Astrocyte (in vitro differentiated cells and primary cell): Measurements from ENCODE around the gene TRIM47. TPM values are rescaled to one million over a fixed set of nuclear protein-coding genes. Genes with fewer than 3 reads are reported as not detected.

Experiments used
- DNase-seq: peaks from one replicate; pipeline ENCODE4 v3.0.0-alpha.2; 2010; ENCODE audit warnings: low read depth
- FAIRE-seq: peaks from 2 replicates; lab custom pipeline; 2011; peaks lifted over from hg19 to GRCh38; lab: Jason Lieb, UNC
- H2AFZ ChIP-seq: 2 replicates; pipeline ENCODE4 v1.6.0; 2012; ENCODE audit warnings: low read depth, low read length, inconsistent platforms
- H3K27ac ChIP-seq: 2 replicates; pipeline ENCODE4 v1.5.1; 2011; ENCODE audit warnings: low read depth, low read length, inconsistent platforms
- H3K27me3 ChIP-seq: 2 replicates; pipeline ENCODE4 v1.6.0; 2011; ENCODE audit warnings: low read length, inconsistent platforms; ENCODE audit not compliant: insufficient read depth
- H3K36me3 ChIP-seq: 2 replicates; pipeline ENCODE4 v1.5.1; 2011; ENCODE audit warnings: low read length, inconsistent platforms; ENCODE audit not compliant: insufficient read depth
- H3K4me1 ChIP-seq: 2 replicates; pipeline ENCODE4 v1.5.1; 2011; ENCODE audit warnings: low read length, inconsistent platforms; ENCODE audit not compliant: insufficient read depth
- H3K4me2 ChIP-seq: 2 replicates; pipeline ENCODE4 v1.6.0; 2012; ENCODE audit warnings: low read length, inconsistent platforms
- H3K4me3 ChIP-seq: 2 replicates; pipeline ENCODE4 v1.5.1; 2011; ENCODE audit warnings: low read depth, mild to moderate bottlenecking, low read length, inconsistent platforms; ENCODE audit not compliant: insufficient read depth
- H3K79me2 ChIP-seq: 2 replicates; pipeline ENCODE4 v1.6.0; 2012; ENCODE audit warnings: mild to moderate bottlenecking, low read length, inconsistent platforms; ENCODE audit not compliant: insufficient read depth
- H3K9ac ChIP-seq: 2 replicates; pipeline ENCODE4 v1.6.0; 2012; ENCODE audit warnings: mild to moderate bottlenecking, low read length, inconsistent platforms
- H3K9me3 ChIP-seq: 2 replicates; pipeline ENCODE4 v1.5.1; 2012; ENCODE audit warnings: low read depth, mild to moderate bottlenecking, low read length, inconsistent platforms; ENCODE audit not compliant: insufficient read depth
- H4K20me1 ChIP-seq: 2 replicates; pipeline ENCODE4 v1.6.0; 2012; ENCODE audit warnings: low read length, inconsistent platforms; ENCODE audit not compliant: insufficient read depth
- H3K27ac Mint-ChIP-seq: one replicate; pipeline ENCODE4 v1.8.0; 2021; ENCODE audit warnings: mild to moderate bottlenecking, mixed read lengths; ENCODE audit not compliant: unreplicated experiment
- H3K27me3 Mint-ChIP-seq: one replicate; pipeline ENCODE4 v1.8.0; 2021; ENCODE audit warnings: low read depth, mixed read lengths; ENCODE audit not compliant: unreplicated experiment
- H3K36me3 Mint-ChIP-seq: one replicate; pipeline ENCODE4 v1.8.0; 2021; ENCODE audit warnings: low read depth, mixed read lengths; ENCODE audit not compliant: unreplicated experiment
- H3K4me1 Mint-ChIP-seq: one replicate; pipeline ENCODE4 v1.8.0; 2021; ENCODE audit warnings: low read depth, mixed read lengths; ENCODE audit not compliant: unreplicated experiment
- H3K4me3 Mint-ChIP-seq: one replicate; pipeline ENCODE4 v1.8.0; 2021; ENCODE audit warnings: mild to moderate bottlenecking, moderate library complexity, mixed read lengths; ENCODE audit not compliant: unreplicated experiment
- H3K9me3 Mint-ChIP-seq: one replicate; pipeline ENCODE4 v1.8.0; 2021; ENCODE audit warnings: mild to moderate bottlenecking, mixed read lengths; ENCODE audit not compliant: unreplicated experiment
- CTCF ChIP-seq: IDR thresholded peaks from 2 replicates; pipeline ENCODE4 v1.5.1; 2011; ENCODE audit warnings: low read depth, mild to moderate bottlenecking, inconsistent platforms, low read length, moderate library complexity; ENCODE audit not compliant: insufficient read depth
- EZH2 ChIP-seq: IDR thresholded peaks from 2 replicates; pipeline ENCODE4 v1.6.1; 2012; ENCODE audit warnings: mild to moderate bottlenecking, low read length, inconsistent platforms; ENCODE audit not compliant: insufficient read depth
- total RNA-seq: library from RNA; stranded (reverse); gene quantifications from 2 replicates; pipeline ENCODE4 v1.2.1, GENCODE V29; 2021

Gene TRIM47
- total RNA-seq, 1 donor from 2014 or later: 5.9 TPM

GRCh38 chr17:75914643-75915267 lies 36.4 kb upstream of the TRIM47 start:
- no peak overlapping the region for H3K4me3 ChIP-seq
- no peaks in the 10 kb centered on the region for H3K79me2 ChIP-seq
- no peaks in the 10 kb centered on the region for H4K20me1 ChIP-seq
- H3K4me1 ChIP-seq: no peaks in the 10 kb centered on the region
- DNase-seq (no peak), FAIRE-seq (no peak)
- H3K27me3 Mint-ChIP-seq: peaks cover 7% of the 10 kb centered on the region
- no peak overlapping the region for H3K9ac ChIP-seq
- no peaks in the 10 kb centered on the region for H3K36me3 ChIP-seq
- no peak overlapping the region for H3K27ac ChIP-seq
- peak overlapping the region; percentile 34 for H3K4me3 Mint-ChIP-seq
- H3K27ac Mint-ChIP-seq: peak overlapping the region; percentile 69
- H3K9me3 ChIP-seq: no peaks in the 10 kb centered on the region
- no peak for TF ChIP-seq EZH2
- no peak for TF ChIP-seq CTCF
- peaks cover 7% of the 10 kb centered on the region for H3K36me3 Mint-ChIP-seq
- no peak overlapping the region for H3K4me2 ChIP-seq
- H3K27me3 ChIP-seq: no peaks in the 10 kb centered on the region
- no peaks in the 10 kb centered on the region for H3K4me1 Mint-ChIP-seq
- H2AFZ ChIP-seq: no peak overlapping the region
- H3K9me3 Mint-ChIP-seq: no peaks in the 10 kb centered on the region

- no peaks in the 10 kb centered on the region for H3K9me3 Mint-ChIP-seq
- no peak for TF ChIP-seq CTCF
Observed at GRCh38 chr17:75913537-75914210, 35.3 kb upstream of the TRIM47 start.

GRCh38 chr17:75910699-75911098 lies 32.3 kb upstream of the TRIM47 start:
- no peaks in the 10 kb centered on the region for H3K36me3 ChIP-seq
- H3K9me3 ChIP-seq: no peaks in the 10 kb centered on the region
- TF ChIP-seq EZH2 (no peak), CTCF (no peak)
- Mint-ChIP-seq H3K36me3 (peaks cover 2% of the 10 kb centered on the region), H3K4me3 (no peak overlapping the region), H3K27me3 (peaks cover 4% of the 10 kb centered on the region), H3K27ac (no peak overlapping the region), H3K9me3 (no peaks in the 10 kb centered on the region), H3K4me1 (no peaks in the 10 kb centered on the region)
- H3K79me2 ChIP-seq: no peaks in the 10 kb centered on the region
- no peaks in the 10 kb centered on the region for H4K20me1 ChIP-seq
- no peaks in the 10 kb centered on the region for H3K4me1 ChIP-seq
- H3K4me3 ChIP-seq: no peak overlapping the region
- DNase-seq (no peak), FAIRE-seq (no peak)
- H3K27me3 ChIP-seq: no peaks in the 10 kb centered on the region
- H2AFZ ChIP-seq: no peak overlapping the region
- H3K9ac ChIP-seq: no peak overlapping the region
- no peak overlapping the region for H3K27ac ChIP-seq
- H3K4me2 ChIP-seq: no peak overlapping the region

More at GRCh38 chr17:75913537-75914210, 35.3 kb upstream of the TRIM47 start:
- Histone ChIP-seq H2AFZ (no peak overlapping the region), H4K20me1 (no peaks in the 10 kb centered on the region), H3K79me2 (no peaks in the 10 kb centered on the region), H3K36me3 (no peaks in the 10 kb centered on the region), H3K9me3 (no peaks in the 10 kb centered on the region), H3K27me3 (no peaks in the 10 kb centered on the region), H3K4me1 (no peaks in the 10 kb centered on the region), H3K4me3 (no peak overlapping the region), H3K9ac (no peak overlapping the region), H3K27ac (no peak overlapping the region), H3K4me2 (no peak overlapping the region)
- no peak for FAIRE-seq
- Mint-ChIP-seq H3K4me3 (no peak overlapping the region), H3K36me3 (peaks cover 5% of the 10 kb centered on the region), H3K27ac (no peak overlapping the region), H3K27me3 (peaks cover 7% of the 10 kb centered on the region), H3K4me1 (no peaks in the 10 kb centered on the region)
- no peak for DNase-seq
